DOHH2 (cell line): ENCODE measurements around the gene MED13L.

Experiments
- H3F3A ChIP-seq: fragments of 200-600 bp; sonication (generic), shearing (Covaris generic); 2 replicates; pipeline ENCODE4 v1.6.0; 2016; ENCODE audit warnings: antibody characterized with exemption, mild to moderate bottlenecking; ENCODE audit not compliant: control insufficient read depth, insufficient read depth
- H3K27ac ChIP-seq: fragments of 200-600 bp; sonication (generic); 2 replicates; pipeline ENCODE4 v1.5.1; 2014; ENCODE audit warnings: low read depth, mild to moderate bottlenecking, low read length, moderate library complexity
- H3K27me3 ChIP-seq: fragments of 200-600 bp; sonication (generic); 2 replicates; pipeline ENCODE4 v1.6.1; 2014; ENCODE audit warnings: mild to moderate bottlenecking, low read length, mixed read lengths; ENCODE audit not compliant: control insufficient read depth
- H3K36me3 ChIP-seq: fragments of 200-600 bp; sonication (generic); 2 replicates; pipeline ENCODE4 v1.6.1; 2014; ENCODE audit warnings: mild to moderate bottlenecking, low read length, moderate library complexity, mixed read lengths; ENCODE audit not compliant: control insufficient read depth
- H3K4me1 ChIP-seq: fragments of 200-600 bp; sonication (generic); 2 replicates; pipeline ENCODE4 v1.6.1; 2014; ENCODE audit warnings: mild to moderate bottlenecking, low read length, mixed read lengths; ENCODE audit not compliant: control insufficient read depth
- H3K4me2 ChIP-seq: fragments of 200-600 bp; sonication (generic); 2 replicates; pipeline ENCODE4 v1.6.0; 2014; ENCODE audit warnings: mild to moderate bottlenecking, low read length, moderate library complexity
- H3K4me3 ChIP-seq: fragments of 200-600 bp; sonication (generic); 2 replicates; pipeline ENCODE4 v1.5.1; 2014; ENCODE audit warnings: mild to moderate bottlenecking, low read length, mixed read lengths
- H3K79me2 ChIP-seq: fragments of 200-600 bp; sonication (generic); 2 replicates; pipeline ENCODE4 v1.6.1; 2014; ENCODE audit warnings: mild to moderate bottlenecking, low read length, mixed read lengths; ENCODE audit not compliant: control insufficient read depth
- H3K9me2 ChIP-seq: fragments of 200-600 bp; sonication (generic); replicated peaks from 2 replicates; pipeline ENCODE4 v1.6.1; 2014; ENCODE audit warnings: mild to moderate bottlenecking, low read length, mixed read lengths; ENCODE audit not compliant: control insufficient read depth
- H3K9me3 ChIP-seq: fragments of 200-600 bp; sonication (generic); 2 replicates; pipeline ENCODE4 v1.6.1; 2014; ENCODE audit warnings: antibody characterized with exemption, low read length, mixed read lengths; ENCODE audit not compliant: control insufficient read depth, insufficient read depth
- H4K20me1 ChIP-seq: fragments of 200-600 bp; sonication (generic); 2 replicates; pipeline ENCODE4 v1.6.0; 2014; ENCODE audit warnings: low read depth, mild to moderate bottlenecking, antibody characterized with exemption, low read length, moderate library complexity; ENCODE audit not compliant: control insufficient read depth, insufficient read depth
- CTCF ChIP-seq: fragments of 200-600 bp; sonication (generic); IDR thresholded peaks from one replicate; pipeline ENCODE4 v1.5.1; 2014; ENCODE audit warnings: antibody characterized with exemption, mild to moderate bottlenecking, low read depth, low read length; ENCODE audit not compliant: poor library complexity, severe bottlenecking
- EZH2phosphoT487 ChIP-seq: fragments of 200-600 bp; sonication (generic); IDR thresholded peaks from 2 replicates; pipeline ENCODE4 v1.6.1; 2017; ENCODE audit warnings: borderline replicate concordance, mild to moderate bottlenecking, antibody characterized with exemption, low read length, moderate library complexity, mixed read lengths

Gene MED13L

GRCh38 chr12:116257215-116257614 lies 20.3 kb downstream of the MED13L start:
- Histone ChIP-seq H3K79me2 (peaks cover 90% of the 10 kb centered on the region), H3F3A (no peaks in the 10 kb centered on the region), H3K36me3 (no peaks in the 10 kb centered on the region), H4K20me1 (peaks cover 4% of the 10 kb centered on the region; the same call in 1 of the 2 replicates), H3K9me3 (peaks cover 3% of the 10 kb centered on the region; the same call in 1 of the 2 replicates), H3K9me2 (no peaks in the 10 kb centered on the region), H3K27ac (no peak overlapping the region), H3K4me2 (no peak overlapping the region), H3K4me1 (peaks cover 8% of the 10 kb centered on the region; the same call in 1 of the 2 replicates), H3K27me3 (no peaks in the 10 kb centered on the region), H3K4me3 (no peak overlapping the region)
- TF ChIP-seq CTCF (no peak), EZH2phosphoT487 (no peak)

GRCh38 chr12:116249938-116250337 lies 27.6 kb downstream of the MED13L start:
- no peaks in the 10 kb centered on the region for H4K20me1 ChIP-seq

GRCh38 chr12:116248930-116249329 lies 28.6 kb downstream of the MED13L start:
- no peak for TF ChIP-seq CTCF
- TF ChIP-seq EZH2phosphoT487 = no peak
- Histone ChIP-seq H3K27me3 (no peaks in the 10 kb centered on the region), H3K4me2 (peak overlapping the region; percentile 17; the same call in 1 of the 2 replicates), H3K9me2 (no peaks in the 10 kb centered on the region), H4K20me1 (no peaks in the 10 kb centered on the region), H3K9me3 (peaks cover 15% of the 10 kb centered on the region; the same call in 1 of the 2 replicates), H3K27ac (no peak overlapping the region), H3K4me1 (peaks cover 25% of the 10 kb centered on the region), H3K36me3 (no peaks in the 10 kb centered on the region), H3F3A (no peaks in the 10 kb centered on the region), H3K4me3 (no peak overlapping the region), H3K79me2 (peaks cover 91% of the 10 kb centered on the region)

More at GRCh38 chr12:116249938-116250337, 27.6 kb downstream of the MED13L start:
- Histone ChIP-seq H3K9me3 (peaks cover 15% of the 10 kb centered on the region; the same call in 1 of the 2 replicates), H3K79me2 (peaks cover 91% of the 10 kb centered on the region), H3K4me2 (no peak overlapping the region), H3F3A (no peaks in the 10 kb centered on the region), H3K27ac (no peak overlapping the region), H3K9me2 (no peaks in the 10 kb centered on the region), H3K4me1 (peaks cover 17% of the 10 kb centered on the region), H3K27me3 (no peaks in the 10 kb centered on the region), H3K36me3 (no peaks in the 10 kb centered on the region), H3K4me3 (no peak overlapping the region)
- TF ChIP-seq CTCF = no peak
- TF ChIP-seq EZH2phosphoT487 = no peak

DNA sequence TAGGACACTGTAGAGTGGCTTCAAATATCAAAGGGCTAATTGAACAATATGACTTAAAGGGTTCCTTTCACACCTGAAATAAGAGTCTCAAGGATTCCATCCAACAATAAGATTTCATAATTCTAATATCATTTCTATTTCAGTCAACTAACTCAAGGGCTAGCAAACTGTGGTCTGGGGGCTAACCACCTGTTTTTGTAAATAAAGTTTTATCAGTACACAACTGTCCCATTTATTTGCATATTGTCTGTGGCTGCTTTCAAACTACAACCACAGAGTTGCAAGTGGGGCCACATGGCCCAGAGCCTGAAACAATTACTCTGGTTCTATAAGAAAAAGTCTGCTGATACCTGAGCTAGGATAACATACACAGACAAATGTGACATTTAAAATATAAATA lies 29.1 kb downstream of the MED13L start:
- Histone ChIP-seq H3K9me2 (no peaks in the 10 kb centered on the region), H3K36me3 (no peaks in the 10 kb centered on the region), H3K79me2 (peaks cover 91% of the 10 kb centered on the region), H3K27ac (no peak overlapping the region), H3K9me3 (peaks cover 15% of the 10 kb centered on the region; the same call in 1 of the 2 replicates), H3K4me1 (peaks cover 30% of the 10 kb centered on the region), H3K4me2 (peak overlapping the region; percentile 17; the same call in 1 of the 2 replicates), H3K27me3 (no peaks in the 10 kb centered on the region), H3K4me3 (no peak overlapping the region), H4K20me1 (0 out of 2 replicates have a peak, but pooled peaks cover 2% of the 10 kb centered on the region), H3F3A (no peaks in the 10 kb centered on the region)
- no peak for TF ChIP-seq CTCF
- TF ChIP-seq EZH2phosphoT487 = no peak
